ENCODE data around the gene TAL2. TPM values are rescaled to one million over a fixed set of nuclear protein-coding genes. Genes with fewer than 3 reads are reported as not detected.

The TAL2 gene
- total and polyA plus RNA-seq, 9 of the 15 experiments (the other 6 are each of a cell fraction or from before 2014, with no cell fraction given): 0.21 to 3.7 (median 1.1) TPM; not detected in 1

GRCh38 chr9:105656131-105656921 is 5.9 kb upstream of the TAL2 start (continued):
- TF ChIP-seq SIN3B (IDR thresholded peaks at IDR 0.05; ENCODE audit: low read depth) (no peak), ZNF232 (CRISPR knock-in tag; IDR thresholded peaks at IDR 0.05) (0 out of 2 replicates have a peak, but pooled peaks have one; percentile 56), HNRNPLL (IDR thresholded peaks at IDR 0.05; ENCODE audit: low read depth, low read length, poor library complexity, severe bottlenecking) (peak; percentile 83), MYNN (IDR thresholded peaks at IDR 0.05) (no peak), MYNN (CRISPR knock-in tag; IDR thresholded peaks at IDR 0.05) (no peak), NR3C1 (CRISPR knock-in tag; IDR thresholded peaks at IDR 0.05) (peak; percentile 86; the same call in 1 of the 2 replicates), PHF8 (IDR thresholded peaks at IDR 0.05; ENCODE audit: borderline replicate concordance, low read length) (peak; percentile 68; the same call in 1 of the 2 replicates), MXI1 (IDR thresholded peaks at IDR 0.05; ENCODE audit: low read depth, low read length) (no peak), STAT6 (CRISPR knock-in tag; IDR thresholded peaks at IDR 0.05) (0 out of 2 replicates have a peak, but pooled peaks have one; percentile 55), L3MBTL2 (IDR thresholded peaks at IDR 0.05) (peak; percentile 96), MNT (conservative IDR thresholded peaks at IDR 0.05) (peak in 1 of 2 experiments; percentile 24; a peak in 1 of 4 replicates), RNF2 (IDR thresholded peaks at IDR 0.05) (peak; percentile 32; the same call in 1 of the 2 replicates), ZBTB33 (CRISPR knock-in tag; IDR thresholded peaks at IDR 0.05) (peak; percentile 83)
- TF ChIP-seq, protein P1, sequence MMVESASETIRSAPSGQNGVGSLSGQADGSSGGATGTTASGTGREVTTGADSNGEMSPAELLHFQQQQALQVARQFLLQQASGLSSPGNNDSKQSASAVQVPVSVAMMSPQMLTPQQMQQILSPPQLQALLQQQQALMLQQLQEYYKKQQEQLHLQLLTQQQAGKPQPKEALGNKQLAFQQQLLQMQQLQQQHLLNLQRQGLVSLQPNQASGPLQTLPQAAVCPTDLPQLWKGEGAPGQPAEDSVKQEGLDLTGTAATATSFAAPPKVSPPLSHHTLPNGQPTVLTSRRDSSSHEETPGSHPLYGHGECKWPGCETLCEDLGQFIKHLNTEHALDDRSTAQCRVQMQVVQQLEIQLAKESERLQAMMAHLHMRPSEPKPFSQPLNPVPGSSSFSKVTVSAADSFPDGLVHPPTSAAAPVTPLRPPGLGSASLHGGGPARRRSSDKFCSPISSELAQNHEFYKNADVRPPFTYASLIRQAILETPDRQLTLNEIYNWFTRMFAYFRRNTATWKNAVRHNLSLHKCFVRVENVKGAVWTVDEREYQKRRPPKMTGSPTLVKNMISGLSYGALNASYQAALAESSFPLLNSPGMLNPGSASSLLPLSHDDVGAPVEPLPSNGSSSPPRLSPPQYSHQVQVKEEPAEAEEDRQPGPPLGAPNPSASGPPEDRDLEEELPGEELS (CRISPR knock-in tag; IDR thresholded peaks at IDR 0.05; ENCODE audit: borderline replicate concordance): 0 out of 2 replicates have a peak, but pooled peaks have one; percentile 58
- TF ChIP-seq, protein P2, sequence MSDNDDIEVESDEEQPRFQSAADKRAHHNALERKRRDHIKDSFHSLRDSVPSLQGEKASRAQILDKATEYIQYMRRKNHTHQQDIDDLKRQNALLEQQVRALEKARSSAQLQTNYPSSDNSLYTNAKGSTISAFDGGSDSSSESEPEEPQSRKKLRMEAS (CRISPR knock-in tag; IDR thresholded peaks at IDR 0.05): peak; percentile 86

All from K562 (cell line).